Ishikawa (cell line): ENCODE data around the gene TAS2R41.

ENCODE experiments used
- EP300 ChIP-seq: IDR thresholded peaks from 2 replicates; pipeline ENCODE4 v1.6.1; 2012; ENCODE audit warnings: borderline replicate concordance
- FOXM1 ChIP-seq: IDR thresholded peaks from 2 replicates; pipeline ENCODE4 v1.6.1; 2012; ENCODE audit warnings: low read depth, borderline replicate concordance
- NFIC ChIP-seq: IDR thresholded peaks from 2 replicates; pipeline ENCODE4 v1.6.1; 2012
- RAD21 ChIP-seq: IDR thresholded peaks from 2 replicates; pipeline ENCODE4 v1.6.1; 2012; ENCODE audit warnings: low read depth
- TEAD4 ChIP-seq: IDR thresholded peaks from 2 replicates; pipeline ENCODE4 v1.6.1; 2012

DNA sequence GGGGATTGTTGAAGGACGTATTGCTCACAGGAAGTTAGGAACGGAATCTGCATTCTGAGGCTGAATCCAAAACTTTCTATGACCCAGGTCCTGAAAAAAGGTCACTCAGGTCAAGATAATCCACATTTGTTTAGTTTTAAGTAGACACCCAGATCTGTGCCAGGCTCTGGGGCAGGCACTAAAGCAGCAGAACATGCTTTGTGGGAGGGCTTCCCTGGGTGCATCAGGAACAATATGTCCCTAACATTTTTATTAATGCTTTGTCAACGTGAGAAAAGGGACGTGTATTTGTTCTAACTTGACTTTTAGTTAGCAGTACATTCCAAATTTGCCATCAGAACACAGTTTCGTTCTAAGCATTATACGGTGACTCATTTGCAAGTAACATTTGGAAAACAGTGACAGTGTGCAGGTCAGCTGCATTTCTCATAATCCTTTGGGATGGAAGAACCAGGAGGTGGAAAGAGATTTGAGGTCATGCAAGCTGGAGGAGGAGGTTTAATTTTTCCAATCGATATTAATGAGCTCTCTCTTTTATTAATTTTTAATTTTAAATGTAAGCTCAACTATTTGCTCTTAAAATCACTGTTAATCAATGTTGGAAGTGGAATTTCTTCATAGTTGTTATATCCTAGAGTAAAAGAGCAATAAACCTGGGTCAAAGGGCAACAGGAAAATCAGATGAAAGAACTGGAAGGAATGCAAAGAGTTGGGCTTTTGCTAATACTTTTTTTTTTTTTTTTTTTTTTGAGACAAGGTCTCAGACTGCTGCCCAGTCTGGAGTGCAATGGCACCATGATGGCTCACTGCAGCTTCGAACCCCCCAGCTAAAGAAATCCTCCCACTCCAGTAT is 35.0 kb downstream of the TAS2R41 start:
- no peak for TF ChIP-seq EP300
- TF ChIP-seq NFIC: no peak
- TF ChIP-seq RAD21: no peak
- TF ChIP-seq TEAD4: no peak
- TF ChIP-seq FOXM1: no peak
